GM23338 (cell line): ENCODE data around the gene ZNF780B.

ENCODE experiments used
- CTCF ChIP-seq, 2 experiments: fragments of 200-600 bp in 1 of 2; sonication (generic) in 1 of 2; conservative IDR thresholded peaks; 2 replicates each; pipeline versions ENCODE4 v1.5.1 to v1.6.1; 2016 to 2017; ENCODE audit warnings: antibody characterized with exemption in 2 of 2, low read depth in 2 of 2, mild to moderate bottlenecking in 2 of 2, moderate library complexity in 1 of 2
- JUNB ChIP-seq: IDR thresholded peaks from one replicate; pipeline ENCODE4 v1.6.1; 2016; ENCODE audit warnings: antibody characterized with exemption; ENCODE audit not compliant: unreplicated experiment
- POLR2AphosphoS5 ChIP-seq: IDR thresholded peaks from 2 replicates; pipeline ENCODE4 v1.6.1; 2016; ENCODE audit warnings: antibody characterized with exemption, low read depth

GRCh38 chr19:40023969-40024368 lies 32.1 kb downstream of the ZNF780B start:
- TF ChIP-seq JUNB (no peak), CTCF (conservative IDR thresholded peaks at IDR 0.05; ENCODE audit: low read depth in 2 of 2) (no peak), POLR2AphosphoS5 (no peak)
